HG03196 (cell line): ENCODE data around the gene SERINC5.

Source experiments
- ATAC-seq: cut with Tn5 transposase; IDR thresholded peaks from one replicate; pipeline ENCODE4 v1.9.1; 2021; ENCODE audit not compliant: unreplicated experiment

The SERINC5 gene

GRCh38 chr5:80255431-80255810, 427 bp downstream of the SERINC5 start:
- ATAC-seq, result peak; percentile 37

- ATAC-seq, result no peak
These were observed 949 bp downstream of the SERINC5 start for GRCh38 chr5:80254767-80255430.

GRCh38 chr5:80251636-80252035, 4.2 kb downstream of the SERINC5 start:
- ATAC-seq, result no peak

GRCh38 chr5:80250801-80251200, 5.0 kb downstream of the SERINC5 start:
- ATAC-seq, result no peak

- ATAC-seq, result no peak
These were observed 5.9 kb downstream of the SERINC5 start for GRCh38 chr5:80249901-80250300.

GRCh38 chr5:80248378-80248777, 7.5 kb downstream of the SERINC5 start:
- ATAC-seq, result no peak

GRCh38 chr5:80246995-80247729, 8.7 kb downstream of the SERINC5 start:
- peak; percentile 52 for ATAC-seq

- ATAC-seq, result no peak
These were observed 9.7 kb downstream of the SERINC5 start for GRCh38 chr5:80246001-80246758.

- ATAC-seq, result no peak
These were observed 12.3 kb downstream of the SERINC5 start for GRCh38 chr5:80243567-80243966.

GRCh38 chr5:80242849-80243248, 13.0 kb downstream of the SERINC5 start:
- ATAC-seq, result no peak

- ATAC-seq, result no peak
These were observed 15.4 kb downstream of the SERINC5 start for GRCh38 chr5:80240368-80240986.

- ATAC-seq, result no peak
These were observed 16.0 kb downstream of the SERINC5 start for GRCh38 chr5:80239680-80240367.

- ATAC-seq, result no peak
These were observed 16.8 kb downstream of the SERINC5 start for GRCh38 chr5:80238778-80239679.

GRCh38 chr5:80238097-80238496, 17.8 kb downstream of the SERINC5 start:
- ATAC-seq, result no peak

- no peak for ATAC-seq
These were observed 18.6 kb downstream of the SERINC5 start for GRCh38 chr5:80237243-80237642.

GRCh38 chr5:80234116-80234948, 21.5 kb downstream of the SERINC5 start:
- no peak for ATAC-seq

- ATAC-seq, result no peak
These were observed 24.2 kb downstream of the SERINC5 start for GRCh38 chr5:80231693-80232092.

- no peak for ATAC-seq
These were observed 24.6 kb downstream of the SERINC5 start for GRCh38 chr5:80231243-80231642.
